GM21529 (cell line): ENCODE results near the gene COA1.
"Not testable (repeated sequence)": the region's sequence is repeated elsewhere in the genome, so short reads cannot be mapped to it uniquely, and the experiment has no call there.

Experiments
- ATAC-seq: cut with Tn5 transposase; IDR thresholded peaks from one replicate; pipeline ENCODE4 v1.9.1; 2021; ENCODE audit not compliant: unreplicated experiment

Gene COA1, protein sequence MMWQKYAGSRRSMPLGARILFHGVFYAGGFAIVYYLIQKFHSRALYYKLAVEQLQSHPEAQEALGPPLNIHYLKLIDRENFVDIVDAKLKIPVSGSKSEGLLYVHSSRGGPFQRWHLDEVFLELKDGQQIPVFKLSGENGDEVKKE

GRCh38 chr7:43729214-43729923 is at the start of gene COA1:
Gene COA1 (minus strand): TSS chr7:43729523. CDS start chr7:43648614, 80,909 bp downstream.
- ATAC-seq = peak; percentile 85

DNA sequence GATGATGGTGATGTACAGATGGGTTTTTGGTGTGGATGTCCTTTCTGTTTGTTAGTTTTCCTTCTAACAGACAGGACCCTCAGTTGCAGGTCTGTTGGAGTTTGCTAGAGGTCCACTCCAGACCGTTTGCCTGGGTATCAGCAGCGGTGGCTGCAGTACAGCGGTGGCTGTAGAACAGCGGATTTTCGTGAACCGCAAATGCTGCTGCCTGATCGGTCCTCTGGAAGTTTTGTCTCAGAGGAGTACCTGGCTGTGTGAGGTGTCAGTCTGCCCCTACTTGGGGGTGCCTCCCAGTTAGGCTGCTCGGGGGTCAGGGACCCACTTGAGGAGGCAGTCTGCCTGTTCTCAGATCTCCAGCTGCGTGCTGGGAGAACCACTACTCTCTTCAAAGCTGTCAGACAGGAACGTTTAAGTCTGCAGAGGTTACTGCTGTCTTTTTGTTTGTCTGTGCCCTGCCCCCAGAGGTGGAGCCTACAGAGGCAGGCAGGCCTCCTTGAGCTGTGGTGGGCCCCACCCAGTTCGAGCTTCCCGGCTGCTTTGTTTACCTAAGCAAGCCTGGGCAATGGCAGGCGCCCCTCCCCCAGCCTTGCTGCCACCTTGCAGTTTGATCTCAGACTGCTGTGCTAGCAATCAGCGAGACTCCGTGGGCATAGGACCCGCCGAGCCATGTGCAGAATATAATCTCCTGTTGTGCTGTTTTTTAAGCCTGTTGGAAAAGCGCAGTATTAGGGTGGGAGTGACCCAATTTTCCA is 49.1 kb upstream of the COA1 start:
- ATAC-seq = not testable (repeated sequence)

- ATAC-seq = not testable (repeated sequence)
Measured at GRCh38 chr7:43775255-43775654, 45.9 kb upstream of the COA1 start.

GRCh38 chr7:43773268-43773667 is 43.9 kb upstream of the COA1 start:
- ATAC-seq = not testable (repeated sequence)

GRCh38 chr7:43771573-43771972 is 42.2 kb upstream of the COA1 start:
- no peak for ATAC-seq

DNA sequence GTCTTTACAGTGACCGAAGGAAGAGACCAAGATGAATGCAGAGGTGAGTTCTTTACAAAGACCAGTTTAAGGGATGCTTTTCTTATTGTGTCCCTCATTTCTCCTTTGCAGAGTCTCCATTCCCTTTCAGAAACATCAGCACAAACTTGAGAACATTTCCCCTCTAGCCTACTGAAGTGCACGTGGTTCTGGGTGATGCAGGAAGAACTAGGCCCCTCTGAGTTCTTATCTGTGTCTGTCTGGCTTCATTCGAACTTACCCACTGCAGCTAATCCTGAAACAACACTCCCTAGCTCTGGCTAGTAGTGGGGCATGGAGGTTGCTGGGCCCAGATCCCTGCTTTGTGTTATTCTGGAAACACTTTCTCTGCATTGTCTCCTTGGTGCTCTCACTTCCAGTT is 41.8 kb upstream of the COA1 start:
- ATAC-seq = no peak

DNA sequence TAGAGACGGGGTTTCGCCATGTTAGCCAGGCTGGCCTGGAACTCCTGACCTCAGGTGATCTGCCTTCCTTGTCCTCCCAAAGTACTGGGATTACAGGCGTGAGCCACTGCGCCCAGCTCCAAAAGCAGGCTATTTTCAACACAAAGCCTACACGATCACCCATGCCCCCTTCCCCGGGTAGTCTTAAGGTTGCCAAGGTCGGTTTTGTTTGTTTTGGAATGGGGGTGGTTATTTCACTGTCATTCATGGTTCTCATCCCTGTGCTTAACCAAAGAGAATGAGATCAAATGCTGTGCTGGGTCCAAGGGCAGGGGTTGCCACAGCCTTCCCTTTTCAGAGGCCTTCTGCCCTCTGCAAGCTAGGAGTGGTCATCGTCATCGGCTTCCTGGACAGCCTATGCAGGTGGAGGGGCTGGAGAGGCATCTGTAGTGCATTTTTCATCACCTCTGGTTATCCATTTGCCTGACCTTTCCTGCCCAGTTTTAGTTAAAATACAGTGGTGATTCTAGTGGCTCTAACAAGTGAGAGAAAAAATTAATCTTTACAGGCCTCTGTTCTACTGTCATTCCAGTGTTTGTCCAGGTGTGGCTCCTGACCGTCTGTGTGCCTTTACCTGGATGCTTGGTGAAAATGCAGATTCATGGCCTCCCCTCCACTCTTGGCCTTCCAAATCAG is 40.6 kb upstream of the COA1 start:
- ATAC-seq = no peak

- no peak for ATAC-seq
Measured at GRCh38 chr7:43769281-43769680, 40.0 kb upstream of the COA1 start.

- ATAC-seq = no peak
Measured at GRCh38 chr7:43768887-43769272, 39.6 kb upstream of the COA1 start.

- no peak for ATAC-seq
Measured at GRCh38 chr7:43768201-43768886, 39.0 kb upstream of the COA1 start.

DNA sequence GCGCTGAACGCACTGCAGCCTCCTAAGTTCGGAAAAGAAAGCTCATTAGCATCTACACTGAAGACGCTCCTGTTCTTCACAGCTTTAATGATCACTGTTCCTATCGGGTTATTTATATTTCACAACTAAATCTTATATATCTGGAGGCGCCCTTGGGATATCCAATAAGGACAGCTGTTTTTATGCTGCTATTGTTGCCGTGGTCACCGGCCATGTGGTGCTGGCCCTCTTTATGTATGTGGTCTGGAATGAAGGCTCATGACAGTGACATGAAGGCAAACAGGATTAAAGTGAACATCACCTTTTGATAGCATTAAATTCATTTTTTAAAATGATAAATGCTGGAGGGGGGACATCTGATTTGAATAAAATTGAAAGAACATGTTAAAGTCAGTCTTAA is 38.0 kb upstream of the COA1 start:
- ATAC-seq = no peak

DNA sequence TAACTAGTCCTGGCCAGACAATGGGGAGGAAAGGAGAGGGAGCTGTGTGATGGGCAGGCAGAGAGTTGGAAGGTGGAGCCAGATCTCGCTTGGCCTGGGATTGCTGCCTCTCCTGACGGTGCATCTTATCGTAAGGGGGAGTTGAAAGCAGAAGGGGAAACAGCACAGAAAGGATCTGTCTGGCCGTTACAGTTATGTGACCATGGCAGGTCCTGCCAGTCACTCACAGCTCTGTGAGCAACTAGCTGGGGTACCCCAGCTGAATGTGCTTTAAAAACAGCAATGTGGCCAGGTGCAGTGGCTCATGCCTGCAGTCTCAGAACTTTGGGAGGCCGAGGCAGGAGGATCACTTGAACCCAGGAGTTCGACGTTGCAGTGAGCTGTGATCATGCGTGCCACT is 37.2 kb upstream of the COA1 start:
- ATAC-seq = no peak

DNA sequence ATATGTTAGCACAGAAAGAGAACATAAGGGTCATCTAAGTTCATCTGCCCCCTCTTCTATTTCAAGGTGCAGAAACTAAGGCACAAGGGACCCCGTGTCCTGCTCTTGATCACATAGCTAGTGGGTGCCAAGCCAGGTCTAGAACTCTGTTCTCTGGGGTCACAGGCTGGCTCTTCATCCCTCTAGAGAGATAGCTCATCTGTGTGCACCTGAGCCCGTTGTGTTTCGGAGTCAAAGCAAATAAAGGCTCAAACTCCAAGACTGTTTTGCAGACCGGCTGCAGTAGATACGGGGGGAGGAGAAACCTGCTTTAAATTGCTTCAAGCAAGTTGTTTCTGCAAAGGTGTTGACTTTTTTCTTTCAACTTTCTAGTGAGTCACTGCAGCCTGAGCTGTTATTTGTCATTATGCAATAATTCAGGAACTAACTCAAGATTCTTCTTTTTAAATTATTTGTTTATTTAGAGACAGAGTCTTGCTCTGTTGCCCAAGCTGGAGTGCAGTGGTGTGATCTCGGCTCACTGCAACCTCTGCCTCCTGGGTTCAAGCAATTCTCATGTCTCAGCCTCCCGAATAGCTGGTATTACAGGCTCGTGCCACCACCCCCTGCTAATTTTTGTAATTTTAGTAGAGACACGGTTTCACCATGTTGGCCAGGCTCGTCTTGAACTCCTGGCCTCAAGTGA is 35.6 kb upstream of the COA1 start:
- ATAC-seq = no peak

DNA sequence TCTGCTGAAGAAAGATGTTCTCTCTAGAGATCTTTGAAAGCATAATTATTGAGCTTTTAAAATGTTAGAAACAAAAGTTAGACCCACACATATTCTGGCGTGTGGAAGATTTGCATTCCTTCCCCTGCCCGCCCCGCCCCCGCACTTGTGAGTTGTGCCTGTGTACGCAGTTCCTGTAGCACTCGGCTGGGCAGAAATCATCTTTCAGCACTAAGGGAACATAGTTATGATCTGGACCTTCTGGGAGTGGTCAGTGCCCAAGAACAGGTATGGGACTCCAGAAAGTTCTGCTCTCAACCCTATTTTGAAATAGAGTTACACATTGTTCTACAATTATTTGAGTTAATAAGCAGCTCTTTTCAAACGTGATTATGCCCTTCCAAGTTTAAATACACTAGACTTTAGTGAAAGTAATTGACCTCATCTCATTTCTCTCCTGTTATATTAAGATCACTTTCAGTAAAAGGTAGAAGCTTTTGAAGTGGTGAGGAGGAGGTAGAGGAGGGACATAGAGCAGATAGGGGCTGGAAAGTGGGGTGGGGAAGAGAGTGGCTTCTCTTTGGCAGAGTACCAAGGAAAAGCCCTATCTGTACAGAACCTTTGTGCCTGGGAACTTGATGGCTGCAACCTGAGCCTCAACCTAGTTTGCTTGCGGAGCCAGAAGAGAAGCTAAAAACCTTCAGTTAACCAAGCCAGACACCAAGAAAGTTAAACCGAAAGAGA is 34.9 kb upstream of the COA1 start:
- ATAC-seq = peak; percentile 72

DNA sequence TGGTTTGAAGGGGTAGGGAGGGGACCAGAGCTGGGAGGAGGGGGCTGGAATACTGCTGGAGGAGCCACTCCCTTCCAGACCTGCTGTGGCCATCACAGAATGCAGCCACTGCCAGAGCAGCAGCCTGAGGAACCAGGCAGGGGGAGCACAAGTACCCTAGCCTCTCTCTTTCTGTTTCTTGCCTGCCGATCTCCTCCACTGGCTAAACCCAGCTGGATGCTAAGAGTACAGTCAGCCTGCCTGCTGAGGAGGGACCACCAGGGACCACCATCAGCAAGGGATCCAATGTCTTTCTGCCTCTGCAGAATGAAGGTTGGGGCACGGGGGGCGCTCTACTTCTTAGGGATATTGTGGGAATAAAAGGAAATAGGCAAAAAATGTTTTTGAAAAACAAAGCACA is 33.9 kb upstream of the COA1 start:
- no peak for ATAC-seq

DNA sequence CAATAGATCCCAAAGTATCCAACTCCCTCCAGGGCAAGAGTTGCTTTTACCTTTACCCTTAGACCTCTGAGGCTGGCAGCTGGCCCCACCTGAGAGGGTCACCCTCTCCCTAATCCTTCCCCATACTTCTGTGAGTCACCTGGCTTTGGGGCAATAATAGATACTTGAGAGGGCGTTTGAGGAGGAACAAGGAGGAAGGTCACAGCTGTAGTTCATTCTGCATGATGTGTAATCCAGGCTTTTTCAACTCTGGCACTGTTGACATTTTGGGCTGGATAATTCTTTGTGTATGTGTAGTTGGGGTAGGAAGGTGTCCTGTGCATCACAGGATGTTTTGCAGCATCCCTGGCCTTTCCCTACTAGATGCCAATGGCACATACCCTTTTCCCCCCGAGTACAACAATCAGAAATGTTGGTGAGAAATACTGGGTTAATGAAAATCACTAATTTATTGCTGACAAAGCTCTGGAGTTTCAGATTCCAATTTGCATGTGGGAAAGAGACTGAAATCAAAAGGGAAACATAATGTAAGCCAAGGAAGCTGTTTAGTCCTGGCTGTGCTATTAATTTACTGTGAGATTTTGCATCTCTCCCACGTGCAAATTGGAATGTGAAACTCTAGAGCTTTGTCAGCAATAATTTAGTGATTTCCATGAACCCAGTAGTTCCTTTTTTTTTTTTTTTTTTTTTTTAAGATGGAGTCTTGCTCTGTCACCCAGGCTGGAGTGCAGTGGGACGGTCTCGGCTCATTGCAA is 32.8 kb upstream of the COA1 start:
- no peak for ATAC-seq

DNA sequence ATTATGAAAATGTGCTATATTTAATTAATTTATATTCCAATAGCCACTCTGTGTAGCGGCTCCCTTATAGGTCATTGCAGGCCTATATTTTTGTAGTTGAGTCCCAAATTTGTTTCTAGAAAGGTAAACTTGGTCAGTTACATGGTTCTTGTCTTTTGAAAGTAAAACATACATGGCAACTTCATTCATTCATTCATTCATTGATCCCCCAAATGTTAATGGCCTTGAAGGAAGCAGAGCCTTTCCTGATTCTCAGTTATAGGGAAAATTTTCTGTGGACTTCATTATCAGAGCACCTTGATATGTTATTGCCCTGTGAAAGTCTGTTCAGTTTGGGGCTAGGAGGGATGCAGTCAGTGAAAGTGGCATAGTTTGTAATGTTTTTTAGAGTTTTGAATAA is 32.1 kb upstream of the COA1 start:
- no peak for ATAC-seq

GRCh38 chr7:43760861-43761260 is 31.5 kb upstream of the COA1 start:
- no peak for ATAC-seq
